HCT116 (cell line): ENCODE results near the gene LFNG. TPM values are rescaled to one million over a fixed set of nuclear protein-coding genes. Genes with fewer than 3 reads are reported as not detected.

Source experiments
- ATAC-seq: fragments of 200-7000 bp; cut with Tn5 transposase; 2 replicates; pipeline ENCODE4 v1.9.1; 2020; ENCODE audit warnings: mild to moderate bottlenecking, moderate library complexity
- BruUV-seq: library from RNA; stranded (reverse); fragments of 400-500 nt; replicated peaks from 2 replicates; lab custom pipeline; 2021; lab: Mats Ljungman, UMichigan
- CTCF ChIA-PET: fragments of 300-600 bp; sonication (Branson Sonifier 250); formaldehyde crosslinking; loops from one replicate; lab custom pipeline; 2021; ENCODE audit warnings: antibody characterized with exemption; lab: Charles Lee
- POLR2A ChIA-PET: fragments of 300-600, 350-600 bp; sonication (Branson Sonifier 250); formaldehyde crosslinking; loops from one replicate; lab custom pipeline; 2021; ENCODE audit warnings: antibody characterized with exemption; lab: Charles Lee
- RAD21 ChIA-PET, 2 experiments: fragments of 300-600 bp; sonication (Branson Sonifier 250); formaldehyde crosslinking; loops; one replicate each; lab custom pipeline; 2023; ENCODE audit warnings: low total read pairs in 2 of 2; ENCODE audit not compliant: uncharacterized antibody in 2 of 2, unreplicated experiment in 2 of 2, low non-redundant PET in 1 of 2; lab: Charles Lee
- DNase-seq: peaks from one replicate; pipeline ENCODE4 v3.0.0-alpha.2; 2010; ENCODE audit warnings: low read depth, low spot score
- H2AFZ ChIP-seq: fragments of 200-600 bp; shearing (Covaris generic), sonication (generic); 2 replicates; pipeline ENCODE4 v1.6.1; 2017; ENCODE audit warnings: low read depth, mixed run types, mixed read lengths, antibody characterized with exemption, low read length; ENCODE audit not compliant: poor library complexity, severe bottlenecking
- H3K27ac ChIP-seq: 2 replicates; pipeline ENCODE4 v1.5.1; 2012; ENCODE audit warnings: low read depth, low read length
- H3K27me3 ChIP-seq: fragments of 200-600 bp; sonication (generic); 2 replicates; pipeline ENCODE4 v1.6.1; 2016; ENCODE audit warnings: mixed run types, low read length, mixed read lengths; ENCODE audit not compliant: insufficient read depth
- H3K36me3 ChIP-seq, 2 experiments: fragments of 200-500 bp in 1 of 2; fragments of 200-600 bp in 1 of 2; sonication (Bioruptor generic) in 1 of 2; sonication (generic) in 1 of 2; 2 replicates each; pipeline versions ENCODE4 v1.5.1 to v1.6.1; 2014 to 2016; ENCODE audit warnings: low read length in 2 of 2, inconsistent platforms in 1 of 2, mixed read lengths in 1 of 2, mixed run types in 1 of 2; ENCODE audit not compliant: insufficient read depth in 2 of 2, control insufficient read depth in 1 of 2
- H3K4me1 ChIP-seq, 2 experiments: fragments of 200-600 bp in 1 of 2; sonication (generic) in 1 of 2; 2 replicates each; pipeline versions ENCODE4 v1.5.1 to v1.6.1; 2012 to 2017; ENCODE audit warnings: low read length in 2 of 2, inconsistent platforms in 1 of 2, mild to moderate bottlenecking in 1 of 2, mixed read lengths in 1 of 2, mixed run types in 1 of 2, moderate library complexity in 1 of 2; ENCODE audit not compliant: insufficient read depth in 2 of 2, control insufficient read depth in 1 of 2
- H3K4me2 ChIP-seq: fragments of 200-600 bp; sonication (generic); 2 replicates; pipeline ENCODE4 v1.6.1; 2017; ENCODE audit warnings: mixed run types, low read length, mixed read lengths
- H3K4me3 ChIP-seq, 2 experiments: fragments of 200-600 bp in 1 of 2; sonication (generic) in 1 of 2; replicated peaks in 1 of 2; 2 replicates each; pipeline ENCODE4 v1.5.1; 2011 to 2016; ENCODE audit warnings: low read length in 2 of 2, control low read depth in 1 of 2, low read depth in 1 of 2, mild to moderate bottlenecking in 1 of 2, mixed read lengths in 1 of 2, mixed run types in 1 of 2
- H3K79me2 ChIP-seq: fragments of 200-600 bp; sonication (generic); 2 replicates; pipeline ENCODE4 v1.6.1; 2017; ENCODE audit warnings: mild to moderate bottlenecking, mixed run types, low read length, moderate library complexity, mixed read lengths; ENCODE audit not compliant: insufficient read depth
- H3K9ac ChIP-seq: fragments of 200-600 bp; sonication (generic); 2 replicates; pipeline ENCODE4 v1.6.1; 2016; ENCODE audit warnings: low read length, mixed read lengths
- H3K9me2 ChIP-seq: fragments of 200-600 bp; sonication (generic), shearing (Covaris generic); 2 replicates; pipeline ENCODE4 v1.6.1; 2017; ENCODE audit warnings: mixed run types, mild to moderate bottlenecking, moderate library complexity; ENCODE audit not compliant: insufficient read depth
- H3K9me3 ChIP-seq, 2 experiments: fragments of 200-500 bp in 1 of 2; fragments of 200-600 bp in 1 of 2; sonication (Bioruptor generic) in 1 of 2; sonication (generic) in 1 of 2; 2 replicates each; pipeline ENCODE4 v1.6.1; 2014 to 2017; ENCODE audit warnings: low read length in 2 of 2, mixed read lengths in 2 of 2, inconsistent platforms in 1 of 2, low read depth in 1 of 2, mild to moderate bottlenecking in 1 of 2, mixed run types in 1 of 2, moderate library complexity in 1 of 2; ENCODE audit not compliant: control insufficient read depth in 1 of 2, insufficient read depth in 1 of 2
- H4K20me1 ChIP-seq: fragments of 200-600 bp; sonication (generic), shearing (Covaris generic); 2 replicates; pipeline ENCODE4 v1.6.1; 2017; ENCODE audit warnings: mixed run types, mild to moderate bottlenecking, moderate library complexity; ENCODE audit not compliant: insufficient read depth
- CEBPB ChIP-seq: IDR thresholded peaks from 2 replicates; pipeline ENCODE4 v1.6.1; 2012; ENCODE audit warnings: low read depth
- ELF1 ChIP-seq: IDR thresholded peaks from 2 replicates; pipeline ENCODE4 v1.6.1; 2012; ENCODE audit warnings: low read depth, borderline replicate concordance
- FOSL1 ChIP-seq: IDR thresholded peaks from 2 replicates; pipeline ENCODE4 v1.6.1; 2012; ENCODE audit warnings: low read depth
- JUND ChIP-seq: IDR thresholded peaks from 2 replicates; pipeline ENCODE4 v1.6.1; 2012
- POLR2A ChIP-seq: IDR thresholded peaks from 2 replicates; pipeline ENCODE4 v1.7.0; 2011; ENCODE audit warnings: borderline replicate concordance; ENCODE audit not compliant: insufficient read depth, insufficient read length; ENCODE audit errors: extremely low read depth
- RAD21 ChIP-seq: IDR thresholded peaks from 2 replicates; pipeline ENCODE4 v1.6.1; 2012; ENCODE audit warnings: low read depth, mild to moderate bottlenecking
- YY1 ChIP-seq: IDR thresholded peaks from 2 replicates; pipeline ENCODE4 v1.6.1; 2011; ENCODE audit warnings: low read length, low read depth, moderate library complexity, mild to moderate bottlenecking; ENCODE audit not compliant: insufficient replicate concordance; ENCODE audit errors: extremely low read depth
- ZFX ChIP-seq: fragments of 450-650 bp; IDR thresholded peaks from 2 replicates; pipeline ENCODE4 v1.6.1; 2017
- ZNF274 ChIP-seq: fragments of 200-500 bp; sonication (Bioruptor generic); IDR thresholded peaks from 2 replicates; pipeline ENCODE4 v1.6.1; 2014; ENCODE audit warnings: mild to moderate bottlenecking, low read depth, low read length, inconsistent platforms
- intact Hi-C: fragments of 100-400 bp; cut with micrococcal nuclease; formaldehyde crosslinking; loops from 2 replicates; pipeline ENCODE4 v1.10.0; 2022
- total RNA-seq: library from RNA; stranded (reverse); gene quantifications from one replicate; pipeline ENCODE4 v1.2.1, GENCODE V29; 2021; ENCODE audit not compliant: unreplicated experiment
- TF ChIP-seq, protein P1 (sequence below): IDR thresholded peaks from 2 replicates; pipeline ENCODE4 v1.6.1; 2011; ENCODE audit warnings: mild to moderate bottlenecking, low read length, moderate library complexity; ENCODE audit not compliant: insufficient replicate concordance; ENCODE audit errors: extremely low read depth
- TF ChIP-seq, protein P2 (sequence below): IDR thresholded peaks from 2 replicates; pipeline ENCODE4 v1.6.1; 2012; ENCODE audit warnings: low read depth

Gene LFNG
- total RNA-seq, 1 experiment from 2014 or later = 14.3 TPM

DNA sequence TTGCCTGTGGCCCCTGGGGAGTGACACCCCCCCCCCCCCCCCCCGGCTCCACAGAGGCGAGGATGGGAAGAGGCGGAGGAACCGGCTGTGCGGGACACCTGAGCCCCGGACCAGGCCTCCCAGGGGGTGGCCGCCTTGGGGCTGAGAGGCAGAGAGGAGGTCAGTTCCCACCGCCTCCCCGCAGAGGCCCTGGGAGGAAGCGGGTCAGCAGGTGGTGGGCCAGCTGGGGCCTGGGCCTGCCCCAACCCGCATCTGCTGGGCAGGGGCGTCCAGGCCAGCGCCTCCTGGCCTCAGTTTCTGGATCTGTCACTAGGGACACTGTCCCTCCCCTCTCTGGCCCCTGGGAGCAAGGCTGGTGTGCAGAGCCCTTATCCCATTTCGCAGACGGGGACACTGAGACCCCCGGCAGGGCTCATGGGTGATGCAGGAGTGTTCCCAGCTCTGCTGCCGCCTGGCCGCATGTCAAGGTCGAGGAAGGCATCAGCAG, 14.6 kb upstream of the LFNG start (continued):
- TF ChIP-seq, protein P1, sequence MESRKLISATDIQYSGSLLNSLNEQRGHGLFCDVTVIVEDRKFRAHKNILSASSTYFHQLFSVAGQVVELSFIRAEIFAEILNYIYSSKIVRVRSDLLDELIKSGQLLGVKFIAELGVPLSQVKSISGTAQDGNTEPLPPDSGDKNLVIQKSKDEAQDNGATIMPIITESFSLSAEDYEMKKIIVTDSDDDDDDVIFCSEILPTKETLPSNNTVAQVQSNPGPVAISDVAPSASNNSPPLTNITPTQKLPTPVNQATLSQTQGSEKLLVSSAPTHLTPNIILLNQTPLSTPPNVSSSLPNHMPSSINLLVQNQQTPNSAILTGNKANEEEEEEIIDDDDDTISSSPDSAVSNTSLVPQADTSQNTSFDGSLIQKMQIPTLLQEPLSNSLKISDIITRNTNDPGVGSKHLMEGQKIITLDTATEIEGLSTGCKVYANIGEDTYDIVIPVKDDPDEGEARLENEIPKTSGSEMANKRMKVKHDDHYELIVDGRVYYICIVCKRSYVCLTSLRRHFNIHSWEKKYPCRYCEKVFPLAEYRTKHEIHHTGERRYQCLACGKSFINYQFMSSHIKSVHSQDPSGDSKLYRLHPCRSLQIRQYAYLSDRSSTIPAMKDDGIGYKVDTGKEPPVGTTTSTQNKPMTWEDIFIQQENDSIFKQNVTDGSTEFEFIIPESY = no peak
- TF ChIP-seq FOSL1 = no peak
- TF ChIP-seq POLR2A = no peak
- TF ChIP-seq YY1 = no peak
- no peak for TF ChIP-seq ZNF274
- no peak for TF ChIP-seq CEBPB

- Histone ChIP-seq H3K27ac (no peak overlapping the region), H3K4me1 (no peaks in the 10 kb centered on the region), H3K9me3 (no peaks in the 10 kb centered on the region), H3K4me3 (no peak overlapping the region), H3K79me2 (no peaks in the 10 kb centered on the region), H4K20me1 (no peaks in the 10 kb centered on the region), H3K9ac (no peak overlapping the region), H3K4me2 (no peak overlapping the region), H3K9me2 (no peaks in the 10 kb centered on the region), H3K36me3 (no peaks in the 10 kb centered on the region), H2AFZ (no peak overlapping the region), H3K27me3 (no peaks in the 10 kb centered on the region)
- no peak for TF ChIP-seq JUND
- TF ChIP-seq RAD21 = no peak
- TF ChIP-seq, protein P2, sequence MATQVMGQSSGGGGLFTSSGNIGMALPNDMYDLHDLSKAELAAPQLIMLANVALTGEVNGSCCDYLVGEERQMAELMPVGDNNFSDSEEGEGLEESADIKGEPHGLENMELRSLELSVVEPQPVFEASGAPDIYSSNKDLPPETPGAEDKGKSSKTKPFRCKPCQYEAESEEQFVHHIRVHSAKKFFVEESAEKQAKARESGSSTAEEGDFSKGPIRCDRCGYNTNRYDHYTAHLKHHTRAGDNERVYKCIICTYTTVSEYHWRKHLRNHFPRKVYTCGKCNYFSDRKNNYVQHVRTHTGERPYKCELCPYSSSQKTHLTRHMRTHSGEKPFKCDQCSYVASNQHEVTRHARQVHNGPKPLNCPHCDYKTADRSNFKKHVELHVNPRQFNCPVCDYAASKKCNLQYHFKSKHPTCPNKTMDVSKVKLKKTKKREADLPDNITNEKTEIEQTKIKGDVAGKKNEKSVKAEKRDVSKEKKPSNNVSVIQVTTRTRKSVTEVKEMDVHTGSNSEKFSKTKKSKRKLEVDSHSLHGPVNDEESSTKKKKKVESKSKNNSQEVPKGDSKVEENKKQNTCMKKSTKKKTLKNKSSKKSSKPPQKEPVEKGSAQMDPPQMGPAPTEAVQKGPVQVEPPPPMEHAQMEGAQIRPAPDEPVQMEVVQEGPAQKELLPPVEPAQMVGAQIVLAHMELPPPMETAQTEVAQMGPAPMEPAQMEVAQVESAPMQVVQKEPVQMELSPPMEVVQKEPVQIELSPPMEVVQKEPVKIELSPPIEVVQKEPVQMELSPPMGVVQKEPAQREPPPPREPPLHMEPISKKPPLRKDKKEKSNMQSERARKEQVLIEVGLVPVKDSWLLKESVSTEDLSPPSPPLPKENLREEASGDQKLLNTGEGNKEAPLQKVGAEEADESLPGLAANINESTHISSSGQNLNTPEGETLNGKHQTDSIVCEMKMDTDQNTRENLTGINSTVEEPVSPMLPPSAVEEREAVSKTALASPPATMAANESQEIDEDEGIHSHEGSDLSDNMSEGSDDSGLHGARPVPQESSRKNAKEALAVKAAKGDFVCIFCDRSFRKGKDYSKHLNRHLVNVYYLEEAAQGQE = no peak
- no peak for TF ChIP-seq ZFX
- no peak for TF ChIP-seq ELF1
- TF ChIP-seq POLR2A = no peak
- DNase-seq = no peak
- POLR2A ChIA-PET = no interaction called here
- no peak for ATAC-seq
- RAD21 ChIA-PET = no interaction called here
- intact Hi-C loops = no loop called here
- CTCF ChIA-PET = no interaction called here
- BruUV-seq = no TSS peak
These were observed 14.2 kb upstream of the LFNG start for GRCh38 chr7:2505401-2505800.
